NCI-H2196 treated with DMSO at 0.1 percent for 48 hours (cell line): ENCODE measurements around the gene PRPF19.

Experiments
- DNase-seq: peaks from one replicate; lab custom pipeline; 2025; ENCODE audit not compliant: unreplicated experiment; lab: John Stamatoyannopoulos, UW

The PRPF19 gene

DNA sequence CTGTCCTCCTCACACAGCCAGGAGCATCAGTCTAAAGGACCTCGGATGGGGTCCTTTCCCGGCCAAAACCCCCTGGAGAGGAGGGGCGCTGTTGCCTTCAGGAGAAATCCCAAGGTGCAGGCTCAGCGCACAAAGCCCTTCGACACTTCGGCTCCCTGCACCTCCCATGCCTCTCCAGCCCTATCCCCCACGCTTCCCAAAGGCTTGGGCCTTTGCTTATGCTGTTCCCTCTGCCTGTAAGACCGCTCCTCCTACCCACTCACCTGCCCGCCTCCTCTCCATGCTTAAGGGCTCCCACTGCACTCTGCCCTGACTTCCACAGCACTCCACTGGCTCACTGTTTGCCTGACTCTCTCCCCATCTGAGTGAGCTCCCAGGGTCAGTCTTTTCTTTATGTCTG lies 32.1 kb upstream of the PRPF19 start:
- DNase-seq: no peak

DNA sequence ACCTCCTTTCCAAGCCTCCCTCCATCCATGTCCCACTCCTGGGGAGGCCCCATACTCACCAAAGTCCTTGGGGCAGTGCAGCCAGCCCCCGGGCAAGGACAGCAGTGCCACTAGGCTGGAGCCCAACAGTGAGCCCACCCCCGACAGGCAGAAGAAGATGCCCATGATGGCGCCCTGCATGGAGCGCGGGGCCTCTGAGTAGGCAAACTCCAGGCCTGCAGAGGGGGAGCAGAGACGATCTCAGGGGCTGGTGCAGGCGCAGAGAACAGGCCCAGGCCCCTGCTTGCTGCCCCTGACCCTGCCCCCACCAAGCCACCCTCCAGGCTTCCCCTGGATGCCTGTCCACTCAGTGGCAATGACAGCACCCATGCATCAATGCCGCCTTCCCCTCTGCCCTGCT lies 31.4 kb upstream of the PRPF19 start:
- DNase-seq: no peak

DNA sequence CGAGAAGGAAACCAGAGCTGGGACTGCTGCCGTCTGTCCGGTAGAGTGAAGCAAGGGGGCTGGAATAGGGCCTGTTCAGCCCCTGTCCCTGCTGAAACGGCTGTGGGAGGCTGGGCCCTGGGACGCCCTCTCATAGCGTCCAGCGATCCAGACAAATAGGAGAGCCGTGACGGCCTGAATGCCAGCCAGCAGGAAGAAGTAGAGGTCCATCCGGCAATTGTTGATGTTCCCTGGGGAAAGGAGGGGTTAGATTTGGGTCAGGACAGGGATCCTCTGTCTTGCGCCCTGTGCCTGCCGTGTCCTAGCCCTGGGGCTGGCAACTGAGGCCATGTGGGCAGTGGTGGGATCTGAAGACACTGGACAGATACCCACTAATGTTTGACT lies 30.8 kb upstream of the PRPF19 start:
- no peak for DNase-seq

DNA sequence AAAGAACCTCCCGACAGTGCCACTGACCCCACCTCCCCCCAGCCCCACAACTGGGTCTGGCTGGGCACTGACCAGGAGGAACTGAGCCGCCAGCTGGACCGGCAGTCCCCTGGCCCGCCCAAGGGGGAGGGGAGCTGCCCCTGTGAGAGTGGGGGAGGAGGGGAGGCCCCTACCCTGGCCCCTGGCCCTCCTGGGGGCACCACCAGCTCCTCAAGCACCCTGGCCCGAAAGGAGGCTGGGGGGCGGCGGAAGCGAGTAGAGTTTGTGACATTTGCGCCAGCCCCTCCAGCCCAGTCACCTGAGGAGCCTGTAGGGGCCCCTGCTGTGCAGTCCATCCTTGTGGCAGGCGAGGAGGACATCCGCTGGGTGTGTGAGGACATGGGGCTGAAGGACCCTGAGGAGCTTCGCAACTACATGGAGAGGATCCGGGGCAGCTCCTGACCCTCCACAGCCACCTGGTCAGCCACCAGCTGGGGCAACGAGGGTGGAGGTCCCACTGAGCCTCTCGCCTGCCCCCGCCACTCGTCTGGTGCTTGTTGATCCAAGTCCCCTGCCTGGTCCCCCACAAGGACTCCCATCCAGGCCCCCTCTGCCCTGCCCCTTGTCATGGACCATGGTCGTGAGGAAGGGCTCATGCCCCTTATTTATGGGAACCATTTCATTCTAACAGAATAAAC lies 30.2 kb upstream of the PRPF19 start:
- no peak for DNase-seq

DNA sequence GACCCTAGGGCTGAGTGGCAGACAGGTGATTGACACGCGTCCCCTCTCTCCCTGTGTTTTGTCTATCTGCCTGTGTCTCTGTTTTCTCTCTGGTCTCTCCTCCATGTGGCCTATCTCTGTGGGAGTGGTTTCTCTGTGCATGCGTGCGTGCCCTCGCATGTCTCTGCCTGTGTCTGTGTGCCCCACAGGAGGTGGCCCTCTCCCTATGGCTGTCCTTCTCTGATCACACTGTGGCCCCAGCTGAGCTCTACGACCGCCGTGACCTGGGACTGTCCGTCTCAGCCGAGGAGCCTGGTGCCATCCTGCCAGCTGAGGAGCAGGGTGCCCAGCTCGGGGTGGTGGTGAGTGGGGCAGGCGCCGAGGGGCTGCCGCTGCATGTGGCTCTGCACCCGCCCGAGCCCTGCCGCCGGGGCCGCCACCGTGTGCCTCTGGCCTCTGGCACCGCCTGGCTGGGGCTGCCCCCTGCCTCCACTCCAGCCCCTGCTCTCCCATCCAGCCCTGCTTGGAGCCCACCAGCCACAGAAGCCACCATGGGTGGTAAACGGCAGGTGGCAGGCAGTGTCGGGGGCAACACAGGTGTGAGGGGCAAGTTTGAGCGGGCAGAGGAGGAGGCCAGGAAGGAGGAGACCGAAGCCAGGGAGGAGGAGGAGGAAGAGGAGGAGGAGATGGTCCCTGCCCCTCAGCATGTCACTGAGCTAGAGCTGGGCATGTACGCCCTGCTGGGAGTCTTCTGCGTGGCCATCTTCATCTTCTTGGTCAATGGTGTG lies 29.5 kb upstream of the PRPF19 start:
- DNase-seq: no peak

DNA sequence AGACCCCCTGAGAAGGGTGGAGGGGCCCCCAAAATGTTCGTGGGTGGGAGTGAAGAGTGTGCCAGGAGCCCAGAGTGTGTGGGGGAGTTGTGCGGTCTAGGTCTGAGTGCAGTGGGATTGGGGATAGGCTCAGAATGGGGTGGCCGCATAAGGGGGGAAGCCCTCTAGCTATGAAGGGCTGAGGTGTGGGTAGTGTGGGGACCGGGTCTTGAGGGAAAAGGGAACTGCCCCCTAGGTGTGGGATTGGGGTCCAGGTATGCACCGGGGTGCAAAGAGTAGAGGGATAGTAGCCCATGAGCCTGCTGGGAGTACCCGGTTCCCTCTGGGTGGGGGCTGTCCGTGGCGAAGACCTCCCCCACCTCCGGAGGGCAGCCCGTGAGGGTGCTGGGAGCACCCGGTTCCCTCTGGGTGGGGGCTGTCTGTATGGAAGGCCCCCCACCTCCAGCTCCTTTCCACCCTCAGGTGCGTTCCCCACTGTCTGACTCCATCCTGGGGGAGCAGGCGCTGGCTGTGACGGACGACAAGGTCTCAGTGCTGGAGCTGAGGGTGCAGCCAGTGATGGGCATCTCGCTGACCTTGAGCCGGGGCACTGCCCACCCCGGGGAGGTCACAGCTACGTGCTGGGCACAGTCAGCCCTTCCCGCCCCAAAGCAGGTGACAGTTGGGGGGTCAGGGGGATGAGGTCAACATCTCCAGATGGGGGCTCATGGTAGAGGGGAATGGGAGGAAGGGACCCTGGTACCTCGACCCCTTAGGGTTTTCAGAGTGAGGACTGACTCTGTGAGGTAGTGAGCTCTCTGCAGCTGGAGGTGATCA lies 28.6 kb upstream of the PRPF19 start:
- DNase-seq: no peak

DNA sequence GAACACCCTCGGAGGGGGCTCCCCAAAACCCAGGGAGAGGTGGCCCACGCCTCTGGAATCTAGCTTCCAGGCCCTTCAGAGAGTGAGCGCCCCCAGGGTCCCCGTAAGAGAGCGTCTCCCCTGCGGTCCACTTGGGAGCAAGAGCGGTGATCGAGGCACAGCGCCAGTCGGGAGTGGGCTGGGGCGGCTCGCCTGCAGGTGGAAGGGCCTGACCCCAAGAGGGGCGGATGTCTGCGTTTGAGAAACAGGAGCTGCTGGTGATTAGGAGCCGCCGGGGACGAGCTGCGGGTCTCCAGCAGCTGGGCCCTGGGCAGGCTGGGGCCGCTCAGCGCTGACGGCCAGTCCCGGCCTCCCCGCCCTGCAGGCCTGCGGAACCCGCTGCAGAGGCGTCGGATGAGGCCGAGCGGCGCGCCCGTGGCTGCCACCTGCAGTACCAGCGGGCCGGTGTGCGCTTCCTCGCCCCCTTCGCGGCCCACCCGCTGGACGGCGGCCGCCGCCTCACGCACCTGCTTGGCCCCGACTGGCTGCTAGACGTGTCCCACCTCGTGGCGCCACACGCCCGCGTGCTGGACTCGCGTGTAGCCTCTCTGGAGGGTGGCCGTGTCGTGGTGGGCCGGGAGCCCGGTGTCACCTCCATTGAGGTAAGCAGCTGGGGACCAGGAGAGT lies 27.9 kb upstream of the PRPF19 start:
- no peak for DNase-seq

DNA sequence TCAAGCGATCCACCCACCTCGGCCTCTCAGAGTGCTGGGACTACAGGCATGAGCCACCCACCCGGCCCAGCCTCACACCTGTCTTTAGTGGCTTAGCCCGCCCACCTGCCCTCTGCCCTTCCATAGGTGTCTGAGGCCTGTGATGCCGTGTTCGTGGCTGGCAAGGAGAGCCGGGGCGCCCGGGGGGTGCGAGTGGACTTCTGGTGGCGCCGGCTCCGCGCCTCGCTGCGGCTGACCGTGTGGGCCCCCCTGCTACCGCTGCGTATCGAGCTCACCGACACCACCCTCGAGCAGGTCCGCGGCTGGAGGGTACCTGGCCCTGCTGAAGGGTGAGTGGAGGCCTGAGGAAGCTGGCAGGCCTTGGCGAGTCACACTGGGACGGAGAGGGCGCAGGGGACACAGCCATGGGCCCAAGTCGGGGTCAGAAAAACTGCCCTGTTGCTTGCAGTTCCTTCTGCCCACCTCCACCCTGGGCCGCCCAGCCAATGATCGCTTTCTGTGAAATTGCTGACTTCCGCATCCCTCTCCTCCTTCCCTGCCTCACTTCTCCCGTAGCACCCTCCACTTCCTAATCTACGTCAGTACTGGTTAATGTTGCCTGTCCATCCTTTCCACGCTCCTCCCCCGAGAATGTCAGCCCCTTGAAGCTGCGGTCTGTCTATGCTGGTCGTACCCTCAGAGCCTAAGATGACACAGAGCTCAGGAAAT lies 27.2 kb upstream of the PRPF19 start:
- no peak for DNase-seq

DNA sequence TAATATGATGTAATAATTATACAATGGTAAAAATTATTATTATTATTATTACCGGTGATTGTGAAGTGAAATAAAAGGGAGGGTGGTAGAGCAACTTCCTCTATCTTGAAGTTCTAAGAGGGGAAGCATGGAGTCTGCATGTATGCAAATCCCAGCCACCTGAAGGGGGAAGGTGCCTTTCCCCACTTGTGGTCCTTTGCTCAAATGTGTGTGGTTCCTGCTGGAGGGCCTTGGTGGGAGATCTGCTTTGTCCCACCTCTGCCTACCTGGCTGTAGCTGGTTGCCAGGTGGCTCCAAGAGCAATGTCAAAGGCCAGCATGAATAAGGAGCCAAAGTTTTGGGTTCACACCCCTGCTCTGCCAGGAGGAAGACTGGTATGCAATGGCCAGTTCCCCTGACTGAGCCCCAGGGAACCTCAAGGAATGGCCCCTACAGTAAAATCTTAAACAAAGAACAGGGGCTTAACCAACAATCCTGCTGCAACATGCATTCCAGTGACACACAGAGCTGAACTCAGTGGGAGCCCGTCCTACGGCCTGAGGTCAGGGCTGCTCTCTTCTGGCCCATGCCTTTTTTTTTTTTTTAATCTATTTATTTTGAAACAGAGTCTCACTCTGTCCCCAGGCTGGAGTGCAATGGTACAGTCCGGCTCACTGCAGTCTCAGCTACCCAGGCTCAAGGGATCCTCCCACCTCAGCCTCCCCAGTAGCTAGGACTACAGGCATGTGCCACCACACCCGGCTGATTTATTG lies 26.4 kb upstream of the PRPF19 start:
- no peak for DNase-seq

DNA sequence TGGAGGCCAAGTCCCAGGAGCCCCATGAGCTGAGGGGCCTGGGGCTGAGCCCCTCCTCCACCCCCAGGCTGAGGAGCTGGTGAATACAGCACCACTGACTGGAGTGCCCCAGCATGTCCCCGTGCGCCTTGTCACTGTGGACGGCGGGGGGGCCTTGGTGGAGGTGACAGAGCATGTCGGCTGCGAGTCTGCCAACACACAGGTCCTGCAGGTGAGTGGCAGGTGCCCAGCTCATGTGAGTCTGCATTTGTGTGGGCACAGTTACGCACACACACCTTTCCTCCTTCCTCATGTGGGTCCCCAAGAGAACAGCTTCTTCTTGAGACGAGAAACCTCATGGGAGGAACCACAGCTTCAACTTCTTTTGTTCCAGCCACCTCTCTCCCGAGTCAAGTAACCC lies 25.5 kb upstream of the PRPF19 start:
- DNase-seq: no peak

DNA sequence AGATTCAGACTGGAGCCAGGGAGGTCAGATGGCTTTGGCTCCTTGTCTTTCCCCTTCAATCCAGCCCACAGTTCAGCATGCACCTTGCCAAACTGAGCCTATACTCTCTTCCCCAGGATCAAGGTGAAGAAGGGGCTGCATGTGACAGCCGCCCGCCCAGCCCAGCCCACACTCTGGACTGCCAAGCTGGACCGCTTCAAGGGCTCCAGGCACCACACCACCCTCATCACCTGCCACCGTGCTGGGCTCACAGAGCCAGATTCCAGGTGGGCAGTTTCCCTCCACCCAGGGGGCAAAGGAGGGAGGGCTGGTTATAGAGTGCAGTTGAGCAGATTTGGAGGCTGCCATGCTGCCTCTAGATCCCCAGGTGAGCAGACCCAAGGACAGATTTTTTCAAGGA lies 24.0 kb upstream of the PRPF19 start:
- no peak for DNase-seq

DNA sequence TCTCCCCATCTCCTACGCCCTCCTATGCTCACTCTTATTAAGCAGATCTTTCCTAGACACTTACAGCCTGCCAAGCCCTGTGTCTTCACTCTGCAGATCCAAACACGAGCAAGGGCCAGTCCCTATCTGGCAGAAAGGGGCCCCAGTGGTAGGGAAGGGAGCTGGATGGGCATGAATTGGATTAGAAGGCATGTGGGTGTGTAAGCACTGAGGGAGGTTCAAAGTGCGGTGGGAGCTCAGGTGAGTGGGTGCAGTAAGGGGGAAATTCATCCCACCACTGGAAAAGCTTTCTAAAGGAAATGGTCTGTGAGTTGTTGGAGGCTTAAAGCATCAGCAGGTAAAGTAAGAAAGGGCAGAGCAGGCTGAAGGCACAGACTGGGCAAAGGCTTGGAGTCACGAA lies 23.4 kb upstream of the PRPF19 start:
- no peak for DNase-seq

DNA sequence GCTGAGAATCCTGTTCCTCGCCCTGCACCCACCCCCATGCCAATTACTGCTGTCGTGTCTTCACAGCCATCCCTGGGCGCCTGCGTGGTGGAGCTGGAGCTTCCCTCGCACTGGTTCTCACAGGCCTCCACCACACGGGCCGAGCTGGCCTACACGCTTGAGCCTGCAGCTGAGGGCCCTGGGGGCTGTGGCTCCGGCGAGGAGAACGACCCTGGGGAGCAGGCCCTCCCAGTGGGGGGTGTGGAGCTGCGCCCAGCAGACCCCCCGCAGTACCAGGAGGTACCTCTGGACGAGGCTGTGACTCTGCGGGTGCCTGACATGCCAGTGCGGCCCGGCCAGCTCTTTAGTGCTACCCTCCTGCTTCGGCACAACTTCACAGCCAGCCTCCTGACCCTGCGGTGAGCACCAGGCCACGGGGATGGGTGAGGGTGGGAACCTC lies 22.2 kb upstream of the PRPF19 start:
- no peak for DNase-seq

DNA sequence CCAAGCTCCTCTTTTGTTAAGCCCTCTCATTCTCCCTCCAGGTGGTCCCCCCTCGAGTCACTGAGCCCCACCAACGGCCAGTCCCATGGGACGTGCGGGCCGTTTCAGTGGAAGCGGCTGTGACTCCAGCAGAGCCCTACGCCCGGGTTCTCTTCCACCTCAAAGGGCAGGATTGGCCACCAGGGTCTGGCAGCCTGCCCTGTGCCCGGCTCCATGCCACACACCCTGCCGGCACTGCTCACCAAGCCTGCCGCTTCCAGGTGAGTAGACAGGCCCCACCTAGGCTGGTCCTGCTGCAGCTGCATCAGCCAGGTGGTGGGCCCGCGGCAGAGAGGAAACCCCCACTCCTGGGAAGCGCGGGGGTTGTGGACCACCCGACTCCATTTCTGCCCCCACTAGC lies 21.2 kb upstream of the PRPF19 start:
- no peak for DNase-seq

DNA sequence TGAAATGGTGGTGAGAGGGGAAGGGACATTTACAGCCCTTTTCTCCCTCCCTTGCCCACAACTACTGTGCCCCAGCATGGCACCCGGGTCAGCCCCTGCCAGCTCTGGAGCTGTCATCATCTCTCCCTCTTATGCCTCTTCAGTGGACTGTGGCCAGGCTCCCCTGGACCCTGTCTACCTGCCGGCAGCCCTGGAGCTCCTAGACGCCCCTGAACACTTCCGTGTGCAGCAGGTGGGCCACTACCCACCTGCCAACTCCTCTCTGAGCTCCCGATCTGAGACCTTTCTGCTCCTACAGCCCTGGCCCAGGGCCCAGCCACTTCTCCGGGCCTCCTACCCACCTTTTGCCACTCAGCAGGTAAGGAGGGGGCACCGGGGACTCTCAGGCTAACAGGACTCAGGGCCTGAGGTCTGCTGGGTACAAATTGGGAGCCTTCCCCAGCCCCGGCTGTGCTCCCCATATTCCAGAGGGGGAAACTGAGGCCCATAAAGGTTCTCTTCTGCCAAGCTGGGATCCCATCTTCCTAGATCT lies 20.7 kb upstream of the PRPF19 start:
- no peak for DNase-seq

DNA sequence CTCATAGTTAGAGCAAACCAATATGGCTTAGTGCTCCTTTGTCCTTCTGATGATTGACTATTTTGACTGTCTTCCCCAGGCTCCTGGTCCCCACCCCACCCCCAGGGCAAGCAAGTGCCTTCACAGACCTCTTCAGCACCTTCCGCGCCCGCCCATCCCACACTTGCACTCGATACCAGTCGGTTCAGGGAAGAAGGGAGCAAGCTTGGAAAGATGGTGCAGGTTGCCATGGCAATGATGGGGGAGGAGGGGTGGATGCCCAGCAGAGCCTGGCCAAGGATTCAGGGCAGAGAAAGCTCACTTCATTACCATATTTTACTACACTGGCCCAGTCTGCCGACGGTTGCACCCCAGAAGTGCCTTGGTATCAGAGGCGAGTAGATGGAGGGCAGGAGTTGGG lies 20.1 kb upstream of the PRPF19 start:
- DNase-seq: no peak

DNA sequence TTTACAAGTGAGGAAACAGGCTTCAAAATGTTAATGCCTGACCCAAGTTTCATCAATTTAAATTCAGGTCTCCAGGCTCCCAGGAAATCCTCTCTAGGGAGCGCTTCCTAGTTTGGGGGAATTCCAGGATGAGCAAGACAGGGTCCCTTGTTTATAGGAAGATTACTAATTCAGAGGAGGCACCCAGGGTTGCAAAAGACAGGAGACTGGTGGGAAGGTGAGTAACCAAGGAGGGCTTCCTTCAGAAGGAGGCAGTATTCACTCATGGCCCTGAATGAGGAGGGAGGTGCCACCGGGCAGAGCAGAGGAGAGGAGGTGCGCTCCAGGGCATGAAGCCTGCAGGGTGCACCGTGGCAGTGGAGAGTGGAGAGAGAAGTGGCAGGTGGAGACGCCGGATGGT lies 19.5 kb upstream of the PRPF19 start:
- DNase-seq: no peak

DNA sequence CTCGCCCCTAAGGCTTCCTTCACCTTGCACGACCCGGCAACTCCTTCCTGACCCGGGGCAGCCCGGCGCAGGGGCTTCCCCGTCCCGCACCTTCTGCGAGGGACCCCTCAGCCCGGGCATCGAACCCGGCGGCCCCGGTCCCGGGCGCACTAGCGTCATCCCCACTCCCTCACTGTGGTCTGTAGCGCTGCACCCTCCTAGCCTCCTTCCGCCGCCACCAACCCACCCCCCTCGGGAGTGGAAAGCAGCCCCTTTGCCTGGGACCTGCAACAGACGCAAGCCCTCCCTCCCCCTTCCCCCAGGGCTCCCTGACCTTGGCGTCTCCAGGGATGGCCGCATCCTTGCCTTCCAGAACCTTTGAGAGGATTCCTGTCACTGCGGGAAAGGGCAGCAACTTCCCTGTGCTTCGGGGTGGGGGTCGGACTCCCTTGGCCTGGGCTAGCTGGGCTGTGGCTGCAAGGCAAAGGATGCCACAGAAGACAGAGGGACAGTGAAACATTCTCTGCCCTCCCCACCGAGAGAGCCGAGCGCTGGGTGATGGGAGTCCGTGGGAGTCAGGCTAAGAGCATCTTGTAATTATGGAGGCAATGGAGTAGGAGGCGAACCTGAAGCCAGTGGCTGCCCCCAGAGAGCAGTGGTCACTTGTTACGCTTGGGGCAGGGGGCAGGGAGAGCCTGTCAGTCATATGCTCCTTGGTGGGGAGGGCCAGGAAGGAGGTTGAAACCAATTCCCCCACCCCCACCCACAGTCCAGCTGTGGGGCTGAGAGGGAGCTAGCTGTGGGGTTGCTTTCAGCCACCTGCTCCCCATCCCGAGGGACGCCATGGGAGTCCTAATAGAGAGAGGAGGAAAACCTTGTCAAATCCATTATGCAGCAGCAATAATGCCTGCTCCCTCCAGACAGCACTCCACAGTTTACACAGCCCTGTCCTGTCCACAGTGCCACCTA lies 18.8 kb upstream of the PRPF19 start:
- no peak for DNase-seq
